A549 treated with DMSO at 1 μM for 4 hours (cell line): ENCODE results near the gene C14orf119. TPM values are rescaled to one million over a fixed set of nuclear protein-coding genes. Genes with fewer than 3 reads are reported as not detected.

ENCODE experiments used
- total RNA-seq: library from RNA; stranded (reverse); fragments of 200-300 nt; extraction: Qiagen RNA extraction; gene quantifications from 5 replicates; pipeline ENCODE4 v1.2.3, GENCODE V29; 2022; ENCODE audit warnings: low read depth

The C14orf119 gene
- total RNA-seq, result 77.8 to 107 TPM (median 105 TPM) in 5 replicates

GRCh38 chr14:23095196-23096108, at the start of gene C14orf119:
Gene C14orf119 (plus strand): TSS chr14:23095505. CDS start chr14:23097659, 2,154 bp downstream.

GRCh38 chr14:23056956-23057756, 38.1 kb upstream of the C14orf119 start, which contains the start of gene CDH24:
Gene CDH24 (minus strand): TSS chr14:23057520. CDS start chr14:23055733, 1,787 bp downstream.

GRCh38 chr14:23094666-23095195, 574 bp upstream of the C14orf119 start, which contains the start of gene ACIN1:
Gene ACIN1 (minus strand): TSS chr14:23095136. CDS start chr14:23095112, 24 bp downstream.

GRCh38 chr14:23104591-23105347, 9.5 kb downstream of the C14orf119 start, which contains the start of gene CIROP:
Gene CIROP (minus strand): TSS chr14:23104989. CDS start chr14:23104920, 69 bp downstream.

GRCh38 chr14:23118506-23119362, 23.4 kb downstream of the C14orf119 start, which contains the start of gene CEBPE:
Gene CEBPE (minus strand): TSS chr14:23119255. CDS start chr14:23119091, 164 bp downstream.

Other genes starting within 250 kb of the C14orf119 start
- 74.7 to 82.6 TPM (median 81.9 TPM) in 5 replicates for gene LRP10, start 223.8 kb upstream of the C14orf119 start, total RNA-seq
- 0.29 to 0.46 TPM (median 0.39 TPM) in 5 replicates for gene REM2, start 212.3 kb upstream of the C14orf119 start, total RNA-seq
- gene RBM23, start 176.4 kb upstream of the C14orf119 start, total RNA-seq, result 63.1 to 66.7 TPM (median 65.4 TPM) in 5 replicates
- gene PRMT5, start 166.1 kb upstream of the C14orf119 start, total RNA-seq, result 109 to 127 TPM (median 119 TPM) in 5 replicates
- 34.8 to 39.4 TPM (median 36.3 TPM) in 5 replicates for gene HAUS4, start 138.4 kb upstream of the C14orf119 start, total RNA-seq
- 36.4 to 45.2 TPM (median 40.3 TPM) in 5 replicates for gene AJUBA, start 113.0 kb upstream of the C14orf119 start, total RNA-seq
- 3.0 to 4.1 TPM (median 3.3 TPM) in 5 replicates for gene C14orf93, start 85.4 kb upstream of the C14orf119 start, total RNA-seq
- 296 to 345 TPM (median 321 TPM) in 5 replicates for gene PSMB5, start 60.6 kb upstream of the C14orf119 start, total RNA-seq
- not detected in 5 replicates for gene PSMB11, start 53.3 kb upstream of the C14orf119 start, total RNA-seq
- gene CDH24, start 38.0 kb upstream of the C14orf119 start, total RNA-seq, result 3.4 to 6.1 TPM (median 4.9 TPM) in 5 replicates
- gene ACIN1, start 369 bp upstream of the C14orf119 start, total RNA-seq, result 109 to 121 TPM (median 111 TPM) in 5 replicates
- not detected in 5 replicates for gene CIROP, start 9.5 kb downstream of the C14orf119 start, total RNA-seq
- gene CEBPE, start 23.8 kb downstream of the C14orf119 start, total RNA-seq, result 0.05 to 0.06 TPM in 2 of 5 replicates, not detected in the others
- 0.25 to 0.69 TPM (median 0.34 TPM) in 5 replicates for gene SLC7A8, start 88.2 kb downstream of the C14orf119 start, total RNA-seq
- not detected in 5 replicates for gene RNF212B, start 142.4 kb downstream of the C14orf119 start, total RNA-seq
- gene HOMEZ, start 190.6 kb downstream of the C14orf119 start, total RNA-seq, result 6.6 to 9.4 TPM (median 8.4 TPM) in 5 replicates
- gene PPP1R3E, start 207.4 kb downstream of the C14orf119 start, total RNA-seq, result 3.3 to 5.4 TPM (median 4.4 TPM) in 5 replicates
- gene BCL2L2, start 211.3 kb downstream of the C14orf119 start, total RNA-seq, result 19.4 to 23.1 TPM (median 21.3 TPM) in 5 replicates
- gene PABPN1, start 226.0 kb downstream of the C14orf119 start, total RNA-seq, result 140 to 168 TPM (median 158 TPM) in 5 replicates